HG03571 (cell line): ENCODE data around the gene CTTN.

Experiments used
- ATAC-seq: cut with Tn5 transposase; IDR thresholded peaks from one replicate; pipeline ENCODE4 v1.9.1; 2021; ENCODE audit not compliant: unreplicated experiment

The CTTN gene

DNA sequence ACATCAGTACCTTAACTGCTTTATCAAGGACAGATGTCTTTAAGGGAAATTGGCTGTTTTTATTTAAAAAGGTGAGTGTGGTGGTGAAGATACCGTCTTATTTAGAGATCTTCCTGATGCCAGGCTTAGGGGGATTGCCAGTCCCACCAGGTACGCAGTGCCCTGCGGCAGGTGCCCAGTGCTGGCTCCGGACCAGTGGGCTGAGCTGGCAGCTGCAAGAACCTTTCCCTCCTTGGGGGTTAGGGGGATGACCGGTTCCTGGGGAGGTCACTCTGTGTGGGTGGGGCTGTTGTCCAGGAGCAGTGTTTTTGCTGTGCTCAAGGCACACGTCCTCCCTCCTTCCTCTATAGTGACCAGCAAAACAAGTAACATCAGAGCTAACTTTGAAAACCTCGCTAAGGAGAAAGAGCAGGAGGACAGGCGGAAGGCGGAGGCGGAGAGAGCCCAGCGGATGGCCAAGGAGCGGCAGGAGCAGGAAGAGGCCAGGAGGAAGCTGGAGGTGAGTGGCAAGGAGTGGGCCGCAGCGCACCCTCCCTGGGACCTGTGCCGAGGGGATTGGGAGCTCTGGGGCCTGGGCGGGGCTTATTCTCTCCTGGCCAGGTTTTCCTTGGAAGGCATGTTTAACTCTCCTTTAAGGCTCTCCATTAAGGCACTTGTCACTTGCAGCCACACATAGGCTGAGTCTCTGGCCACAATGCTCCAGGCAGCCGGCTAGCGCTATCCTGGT is 30.5 kb downstream of the CTTN start:
- ATAC-seq: no peak

DNA sequence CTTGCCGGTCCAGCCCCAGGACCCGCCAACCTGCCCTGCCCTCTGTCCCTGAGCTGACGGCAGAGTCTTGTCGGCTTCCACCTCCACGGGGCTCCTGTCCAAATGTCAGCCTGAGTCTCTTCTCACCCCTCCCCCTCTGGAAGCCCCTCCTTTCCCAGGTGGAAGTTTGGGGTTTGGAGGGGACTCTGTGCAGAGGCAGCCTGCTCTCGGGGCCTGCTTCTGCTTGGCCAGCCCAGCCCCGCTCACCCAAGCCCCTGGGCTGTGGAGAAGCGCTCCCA is 31.0 kb downstream of the CTTN start:
- no peak for ATAC-seq

DNA sequence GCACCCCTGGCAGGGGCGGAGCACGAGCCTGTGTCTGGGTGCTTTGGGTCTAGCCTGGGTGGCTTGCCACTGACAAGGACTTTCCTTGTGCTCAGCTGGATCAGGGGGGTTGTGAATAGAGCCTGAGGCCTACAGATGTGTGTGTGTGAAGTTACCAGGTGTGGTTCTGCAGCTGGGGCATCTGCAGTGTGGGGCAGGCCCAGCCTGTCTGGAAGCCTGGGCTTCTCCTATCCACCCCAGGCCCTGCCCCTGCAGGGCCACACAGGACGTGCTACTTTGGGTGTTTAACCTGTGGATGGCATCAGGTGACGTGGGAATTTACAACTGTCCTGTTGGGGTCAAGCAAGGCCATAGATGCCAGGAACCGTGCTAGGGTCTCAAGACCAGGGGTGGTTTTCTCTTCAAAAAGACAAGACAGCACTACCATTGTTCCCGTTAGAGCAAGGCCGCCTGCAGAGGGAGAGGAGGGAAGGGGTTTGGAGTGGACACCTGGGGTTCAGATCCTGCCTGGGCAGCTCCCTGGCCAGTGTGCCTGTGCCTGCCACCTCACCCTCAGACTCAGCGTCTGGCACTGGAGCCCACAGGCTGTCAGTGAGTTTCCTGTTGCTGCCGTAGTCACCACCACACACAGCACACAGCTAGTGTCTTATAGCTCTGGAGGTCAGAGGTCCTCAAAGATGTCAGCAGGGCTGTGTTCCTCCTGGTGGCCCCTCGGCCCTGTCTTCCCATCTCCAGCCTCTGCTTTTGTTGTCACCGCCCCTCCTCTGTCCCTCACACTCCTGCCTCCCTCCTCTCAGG is 31.6 kb downstream of the CTTN start:
- no peak for ATAC-seq

DNA sequence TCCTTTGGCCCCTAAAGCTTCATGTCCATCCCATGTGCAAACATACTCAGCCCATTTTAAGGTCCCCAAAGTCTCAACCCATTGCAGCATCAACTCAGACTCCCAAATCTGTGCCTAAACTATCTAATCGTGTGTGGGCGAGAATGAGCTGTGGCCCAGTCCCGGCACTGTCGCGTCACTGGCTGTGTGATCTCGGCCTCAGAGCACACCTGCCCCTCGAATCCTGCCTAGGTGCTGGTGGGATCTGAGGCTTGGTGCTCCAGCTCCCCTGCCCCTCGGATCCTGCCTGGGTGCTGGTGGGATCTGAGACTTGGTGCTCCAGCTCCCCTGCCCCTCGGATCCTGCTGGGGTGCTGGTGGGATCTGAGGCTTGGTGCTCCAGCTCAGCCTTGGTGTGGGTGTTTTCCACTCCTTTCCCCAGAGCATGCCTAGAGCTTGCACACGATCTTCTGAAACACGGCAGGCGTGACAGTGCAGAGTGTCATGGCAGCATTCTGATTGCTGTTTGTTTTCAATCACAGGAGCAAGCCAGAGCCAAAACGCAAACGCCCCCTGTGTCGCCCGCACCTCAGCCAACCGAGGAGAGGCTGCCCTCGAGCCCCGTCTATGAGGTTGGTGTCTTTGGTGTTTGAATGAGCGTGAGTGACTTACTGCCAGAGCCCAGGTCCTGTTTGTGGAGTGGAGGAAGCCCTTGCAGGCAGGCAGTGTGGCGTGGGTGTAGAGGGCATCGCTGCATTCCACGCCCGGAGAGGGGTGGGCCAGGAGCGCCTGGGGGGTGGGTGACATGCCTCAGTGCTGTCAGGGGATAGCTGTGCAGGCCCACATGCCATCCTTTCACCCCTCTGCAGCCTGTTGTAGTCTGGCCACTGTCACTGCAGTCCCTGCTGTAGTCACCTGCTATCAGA is 32.6 kb downstream of the CTTN start:
- ATAC-seq: no peak

DNA sequence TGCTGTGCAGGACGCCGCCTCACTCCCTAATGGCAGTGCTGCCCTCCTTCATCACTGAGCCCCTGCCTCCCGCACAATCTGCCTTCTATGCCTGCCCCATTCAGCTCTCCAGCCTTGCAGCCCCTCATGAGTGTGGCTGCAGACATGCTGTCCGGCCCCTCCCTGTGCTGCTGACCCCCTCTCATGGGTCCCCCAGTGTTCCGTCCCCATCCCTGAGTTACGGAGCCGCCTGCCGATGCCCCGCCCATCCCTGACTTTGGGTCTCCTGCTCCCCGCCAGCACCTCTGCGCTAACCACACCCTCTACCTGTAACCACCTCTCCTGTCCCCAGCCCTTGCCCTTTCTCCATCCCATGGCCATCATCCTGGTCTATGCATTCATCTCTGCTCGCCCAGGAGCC is 33.3 kb downstream of the CTTN start:
- no peak for ATAC-seq

DNA sequence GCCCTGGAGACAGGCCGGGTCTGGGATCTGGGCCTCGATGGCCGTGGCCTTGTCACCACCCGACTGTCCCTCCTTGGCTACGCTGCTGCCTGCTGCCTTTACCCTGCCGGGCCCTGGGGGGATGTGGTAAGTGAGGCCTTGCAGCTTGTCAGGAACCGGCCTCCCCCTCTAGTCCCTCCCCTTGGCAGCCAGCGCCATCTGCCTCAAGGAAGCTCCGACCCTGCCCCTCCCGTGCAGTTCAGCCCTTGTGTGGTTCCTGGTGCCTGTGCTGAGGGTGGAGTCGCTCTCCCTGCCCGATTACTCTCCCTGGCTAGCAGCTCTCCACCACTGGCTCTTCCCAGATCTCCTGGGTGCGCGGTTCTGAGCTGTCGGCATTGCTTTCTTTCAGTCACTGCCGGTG is 33.7 kb downstream of the CTTN start:
- ATAC-seq: no peak

DNA sequence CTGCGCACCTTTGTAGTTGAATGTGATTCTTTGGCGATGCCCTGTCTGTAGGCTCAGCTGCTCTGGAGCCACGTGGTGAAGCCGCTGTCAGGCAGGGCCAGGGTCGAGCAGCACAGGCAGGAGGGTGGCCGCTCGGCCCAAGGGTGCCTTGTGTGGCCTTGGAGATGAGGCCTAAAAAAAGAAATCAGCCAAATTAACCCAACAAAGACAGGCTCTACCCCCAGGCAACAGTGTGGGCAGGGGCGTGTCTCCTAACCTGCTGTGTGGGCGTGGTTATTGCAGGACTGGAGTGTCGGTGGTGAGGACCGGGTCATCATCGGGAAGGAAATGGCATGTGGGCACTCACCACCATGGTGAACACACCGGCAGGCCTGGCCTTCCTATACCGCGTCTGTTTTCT is 34.3 kb downstream of the CTTN start:
- no peak for ATAC-seq

DNA sequence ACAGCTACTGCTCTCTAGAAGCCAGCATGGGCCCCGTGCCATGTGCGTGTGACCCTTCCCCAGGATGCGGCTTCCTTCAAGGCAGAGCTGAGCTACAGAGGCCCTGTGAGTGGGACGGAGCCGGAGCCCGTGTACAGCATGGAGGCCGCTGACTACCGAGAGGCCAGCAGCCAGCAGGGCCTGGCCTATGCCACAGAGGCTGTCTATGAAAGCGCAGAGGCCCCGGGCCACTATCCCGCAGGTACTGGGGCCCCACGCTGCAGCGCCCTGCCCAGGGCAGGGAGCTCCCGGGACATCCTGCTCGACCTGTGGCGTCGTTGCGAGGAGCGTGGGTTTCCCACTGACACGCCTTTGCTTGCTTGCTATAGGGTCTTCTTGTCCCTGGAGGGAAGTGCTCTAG is 34.7 kb downstream of the CTTN start:
- no peak for ATAC-seq

DNA sequence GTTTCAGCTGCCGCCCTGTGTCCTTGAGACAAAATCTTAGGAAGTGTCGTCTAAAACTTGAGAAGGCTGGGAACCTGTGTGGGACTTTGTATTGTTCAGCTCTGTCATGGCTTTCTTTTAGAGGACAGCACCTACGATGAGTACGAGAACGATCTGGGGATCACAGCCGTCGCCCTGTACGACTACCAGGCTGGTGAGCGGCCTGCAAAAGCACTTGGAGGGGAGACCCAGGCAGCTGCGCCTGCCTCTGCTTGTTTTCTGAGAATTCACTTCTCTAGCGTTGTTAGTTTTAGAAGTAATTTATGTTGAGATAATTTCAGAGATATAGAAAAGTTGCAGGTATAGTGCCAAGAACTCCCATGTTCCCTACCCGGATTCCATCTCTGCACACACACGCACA is 35.2 kb downstream of the CTTN start:
- ATAC-seq: no peak

DNA sequence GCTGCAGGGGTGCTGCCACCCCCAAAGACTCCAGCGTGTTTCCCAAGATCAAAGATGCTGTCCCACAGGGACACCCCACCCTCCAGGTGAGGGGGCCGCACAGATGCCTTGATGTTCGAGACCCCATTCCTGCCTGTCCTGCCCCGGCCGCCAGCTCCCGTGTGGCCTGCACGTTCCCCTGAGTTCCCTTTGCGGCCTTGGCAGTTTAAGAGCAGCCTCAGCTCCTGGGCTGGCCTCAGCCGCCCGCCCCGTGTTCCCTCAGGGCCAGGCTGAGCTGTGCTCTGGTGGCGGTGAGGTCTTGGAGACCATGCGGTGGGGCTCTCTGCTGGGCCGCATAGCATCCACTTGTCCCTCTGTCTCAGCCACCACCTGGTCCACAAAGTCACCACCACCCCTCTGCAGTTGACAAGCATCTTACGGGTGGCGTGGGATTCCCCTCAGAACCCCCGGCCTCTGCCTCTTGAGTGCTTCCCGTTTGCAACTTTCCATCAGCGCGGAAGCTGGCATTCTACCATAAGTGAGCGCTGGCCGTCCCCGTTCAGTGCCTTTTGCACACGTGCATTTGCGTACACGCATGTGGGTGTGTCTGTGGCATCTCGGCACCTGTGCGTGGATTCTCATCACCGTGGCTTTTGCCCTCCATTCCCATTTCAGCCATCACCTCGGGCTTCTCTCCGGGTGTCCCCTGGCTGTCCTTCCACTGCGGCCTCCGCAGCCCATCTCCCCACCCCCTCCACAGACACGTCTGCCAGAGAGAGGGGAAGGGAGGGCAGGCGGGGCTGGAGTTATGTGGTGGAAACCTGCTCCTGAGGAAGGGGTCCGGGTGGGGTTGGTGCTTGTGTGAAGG is 35.9 kb downstream of the CTTN start:
- ATAC-seq: no peak

DNA sequence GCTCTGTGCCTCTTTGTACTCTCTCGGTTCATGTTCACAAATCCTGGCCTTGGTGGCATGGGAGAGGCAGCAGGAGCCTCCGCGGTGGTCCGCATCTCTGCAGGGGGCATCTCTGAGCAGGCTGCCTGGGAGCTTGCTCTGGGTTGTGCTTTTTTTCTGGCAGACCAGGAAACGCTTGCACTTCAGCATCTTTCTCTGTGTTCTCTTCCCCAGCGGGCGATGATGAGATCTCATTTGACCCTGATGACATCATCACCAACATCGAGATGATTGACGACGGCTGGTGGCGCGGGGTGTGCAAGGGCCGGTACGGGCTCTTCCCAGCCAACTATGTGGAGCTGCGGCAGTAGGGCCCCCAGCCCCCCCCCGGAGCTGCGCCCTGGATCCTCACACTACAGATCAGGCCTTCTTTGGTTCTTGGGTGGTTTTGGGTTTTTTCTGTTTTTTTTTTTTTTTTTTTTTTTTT is 36.5 kb downstream of the CTTN start:
- no peak for ATAC-seq

DNA sequence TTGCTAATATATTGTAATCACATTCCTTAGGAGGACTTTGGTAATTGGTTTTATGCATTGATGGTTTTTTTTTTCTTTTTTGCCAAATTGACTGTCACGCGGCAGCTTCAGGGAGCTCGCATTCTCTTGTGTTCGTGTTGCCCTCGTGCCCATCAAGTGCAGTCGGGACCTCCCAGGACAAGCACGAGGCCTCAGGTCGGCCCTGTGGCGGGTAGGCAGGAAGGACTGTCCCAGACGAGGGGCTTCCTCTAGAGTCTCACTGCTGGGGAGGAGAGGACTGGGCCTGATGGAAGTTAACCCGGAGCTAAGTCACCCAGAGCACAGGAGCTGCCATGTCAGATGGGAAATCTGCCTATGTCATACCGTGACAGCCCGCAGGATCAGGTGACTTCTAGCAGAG is 37.0 kb downstream of the CTTN start:
- ATAC-seq: no peak

DNA sequence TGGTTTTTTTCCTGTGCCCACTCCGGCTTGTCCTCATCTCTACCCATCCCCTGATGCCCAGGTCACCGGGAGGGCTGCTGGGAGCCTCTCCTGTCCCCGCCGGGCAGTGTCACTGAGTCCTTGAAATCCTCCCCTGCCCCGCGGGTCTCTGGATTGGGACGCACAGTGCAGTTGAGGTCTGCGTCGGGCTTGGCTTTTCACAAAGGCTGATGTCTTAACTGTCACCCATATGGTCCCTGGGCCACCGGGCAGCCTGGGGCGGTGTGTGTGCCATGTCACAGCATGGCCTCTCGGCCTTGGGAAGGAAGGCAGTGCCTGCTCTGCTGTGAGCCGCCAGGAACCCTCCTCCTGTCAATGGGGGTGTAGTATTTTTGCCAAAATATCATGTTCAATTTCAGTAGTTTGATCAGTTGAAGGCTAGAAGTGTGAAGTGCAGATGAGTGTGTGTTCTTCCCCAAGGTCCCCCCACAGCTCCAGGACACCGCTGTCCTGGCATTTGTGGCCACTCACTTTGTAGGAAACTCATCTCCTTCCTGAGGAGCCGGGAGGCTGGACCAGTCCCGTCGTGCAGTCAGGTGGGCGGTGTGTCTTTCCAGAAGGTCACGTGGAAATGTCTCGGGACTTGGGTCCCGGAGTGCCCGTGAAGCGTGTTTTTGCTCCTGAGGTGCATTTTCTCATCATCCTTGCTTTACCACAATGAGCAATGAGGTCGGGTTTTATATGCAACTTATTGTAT is 37.6 kb downstream of the CTTN start:
- ATAC-seq: no peak

DNA sequence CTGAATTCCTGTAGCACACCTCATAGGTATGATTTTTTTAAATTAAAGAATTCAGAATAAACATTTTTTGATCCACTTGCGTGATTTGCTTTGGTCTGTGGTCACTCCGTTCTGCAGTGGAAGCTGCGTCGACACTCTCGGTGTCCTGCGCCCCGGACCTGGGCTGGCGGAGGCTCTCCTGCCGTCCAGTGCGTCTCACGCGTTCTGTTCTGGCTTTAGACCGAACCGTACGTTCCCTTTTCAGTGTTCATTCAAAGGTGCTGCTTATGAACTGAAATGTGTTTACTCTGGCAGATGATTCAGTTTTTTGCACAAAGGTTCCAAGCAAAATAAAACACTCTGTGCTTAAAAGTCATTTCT is 38.2 kb downstream of the CTTN start:
- no peak for ATAC-seq

DNA sequence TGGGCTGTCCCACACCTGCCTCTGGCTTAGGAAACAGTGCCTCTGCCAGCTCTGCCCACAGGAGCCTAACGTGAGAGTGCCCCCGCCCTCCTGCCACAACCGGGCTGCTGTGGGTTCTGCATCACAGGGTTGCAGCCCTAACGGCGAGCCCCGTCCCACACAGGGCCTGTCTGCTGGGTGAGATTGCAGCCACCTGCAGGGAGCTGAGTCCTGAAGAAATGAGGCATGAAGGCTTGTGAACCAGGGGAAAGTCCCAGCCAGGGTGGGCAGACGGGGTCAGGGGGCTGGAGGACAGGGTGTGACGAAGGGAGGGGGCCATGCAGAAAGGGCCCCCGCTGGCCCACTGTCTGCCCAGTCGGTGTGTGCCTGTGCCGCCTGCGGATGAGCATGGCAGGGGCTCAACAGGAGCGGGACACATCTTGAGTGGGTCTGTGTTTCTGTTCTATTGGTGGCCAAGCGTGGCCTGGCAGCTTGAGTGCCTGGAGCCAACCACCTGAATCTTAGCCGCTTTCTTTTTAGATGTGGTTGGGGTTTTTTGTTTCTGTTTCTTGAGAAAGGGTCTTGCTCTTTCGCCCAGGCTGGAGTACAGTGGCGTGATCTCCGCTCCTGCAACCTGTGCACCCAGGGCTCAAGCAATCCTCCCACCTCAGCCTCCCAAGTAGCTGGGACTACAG is 38.9 kb downstream of the CTTN start:
- no peak for ATAC-seq

DNA sequence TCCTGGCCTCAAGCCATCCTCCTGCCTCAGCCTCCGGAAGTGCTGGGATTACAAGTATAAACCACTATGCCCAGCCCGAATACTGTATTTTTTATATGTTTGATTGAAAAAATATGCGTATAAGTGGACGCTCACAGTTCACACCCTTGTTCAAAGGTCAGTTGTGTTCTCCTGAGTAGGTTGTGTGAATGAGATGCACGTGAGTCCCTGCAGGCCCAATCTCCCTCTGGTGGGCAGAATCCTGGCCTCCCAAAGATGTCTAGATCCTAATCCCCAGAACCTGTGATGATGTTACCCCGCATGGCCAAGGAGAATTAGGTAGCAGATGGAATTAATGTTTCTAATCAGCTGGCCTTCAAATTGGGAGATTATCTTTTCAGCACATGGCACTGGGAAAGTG is 41.9 kb downstream of the CTTN start:
- no peak for ATAC-seq

DNA sequence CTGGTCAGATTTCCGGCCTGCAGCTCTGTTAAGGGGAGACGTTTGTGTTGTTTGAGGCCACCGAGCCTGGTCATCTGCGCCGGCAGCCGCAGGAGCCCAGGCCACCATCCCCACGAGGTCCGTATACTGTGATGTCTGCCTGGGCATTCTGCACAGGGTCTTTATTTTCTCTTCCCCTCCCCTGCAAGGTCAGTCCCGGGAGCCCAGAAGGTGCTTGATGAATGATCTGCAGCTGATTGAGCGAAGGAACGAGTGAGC is 45.4 kb downstream of the CTTN start:
- ATAC-seq: no peak

DNA sequence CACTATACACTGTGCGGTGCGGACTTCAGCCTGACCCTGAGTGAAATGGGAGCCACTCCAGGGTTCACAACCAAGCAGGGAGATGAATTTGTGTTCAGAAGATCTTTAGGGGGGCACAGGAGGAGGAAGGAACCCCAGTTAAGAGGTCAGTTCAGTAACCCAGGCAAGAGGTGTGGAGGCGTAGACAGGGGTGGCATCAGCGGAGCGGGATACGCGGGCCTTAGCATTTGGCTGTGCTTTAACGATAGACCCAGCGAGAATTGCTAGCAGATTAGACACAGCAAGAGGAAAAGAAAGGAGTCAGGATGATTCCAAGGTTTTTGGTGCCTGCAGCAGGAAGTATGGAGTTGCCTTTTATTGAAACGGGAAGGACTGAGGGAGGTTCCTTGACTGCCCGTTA is 46.8 kb downstream of the CTTN start:
- ATAC-seq: no peak

DNA sequence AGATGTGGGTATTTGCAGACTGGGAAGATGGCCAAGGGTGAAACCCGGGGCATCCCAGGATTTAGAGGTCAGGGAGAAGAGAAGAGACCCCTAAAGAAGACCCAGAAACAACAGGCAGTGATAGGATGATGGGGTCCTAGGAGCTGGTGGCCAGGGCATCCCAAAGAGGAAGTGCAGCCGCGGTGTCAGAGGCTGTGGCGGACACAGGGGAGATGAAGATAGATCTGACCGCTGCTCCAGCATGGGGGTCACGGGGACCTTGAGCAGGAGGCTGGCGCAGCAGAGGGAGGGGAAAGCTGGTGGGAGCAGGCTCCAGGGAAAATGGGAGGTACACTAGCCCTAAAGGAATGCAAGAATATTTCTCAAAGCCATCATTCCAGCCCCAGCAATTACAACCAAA is 47.3 kb downstream of the CTTN start:
- no peak for ATAC-seq

DNA sequence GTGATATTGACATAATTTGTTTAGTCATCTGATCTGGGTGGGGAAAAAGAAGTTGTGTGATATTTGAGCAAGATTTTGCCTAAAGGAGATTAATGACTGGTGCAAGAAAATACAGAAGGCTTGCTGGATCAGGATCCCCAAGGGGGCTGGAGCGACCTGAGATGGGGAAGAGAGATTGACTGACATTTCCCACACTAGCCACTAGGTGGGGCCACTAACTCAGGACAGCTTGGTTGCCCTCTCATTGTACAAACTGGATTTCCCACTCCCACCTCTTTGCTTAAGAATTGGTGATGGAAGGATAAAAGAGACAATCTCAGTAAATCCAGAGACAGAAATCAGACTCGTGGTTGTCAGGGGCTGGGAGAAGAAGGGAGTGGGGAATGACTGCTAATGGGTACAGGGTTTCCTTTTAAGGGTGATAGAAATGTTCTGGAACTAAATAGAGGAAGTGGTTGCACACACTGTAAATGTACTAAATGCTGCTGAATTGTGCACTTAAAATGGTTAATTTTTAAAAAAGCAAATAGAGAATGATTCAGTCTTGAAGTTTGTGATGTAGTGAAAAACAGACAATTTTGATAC is 50.7 kb downstream of the CTTN start:
- ATAC-seq: no peak
